Activated gamma-delta T cell treated with anti-CD3 and anti-CD28 coated beads, Interleukin-2, amount 50 U/mL, for 16 hours (primary cell): ENCODE results near the gene ZSWIM9.
"Not testable (repeated sequence)": the region's sequence is repeated elsewhere in the genome, so short reads cannot be mapped to it uniquely, and the experiment has no call there.

Source experiments
- DNase-seq: peaks from one replicate; pipeline ENCODE4 v3.0.0-alpha.2; 2020; ENCODE audit warnings: low read depth

ZSWIM9 gene

GRCh38 chr19:48218997-48219396 is 48.5 kb downstream of the ZSWIM9 start:
- no peak for DNase-seq

- DNase-seq: not testable (repeated sequence)
Observed at GRCh38 chr19:48220784-48221183, 50.3 kb downstream of the ZSWIM9 start.

GRCh38 chr19:48221628-48222027 is 51.1 kb downstream of the ZSWIM9 start:
- DNase-seq: no peak

- no peak for DNase-seq
Observed at GRCh38 chr19:48230555-48231129, 60.2 kb downstream of the ZSWIM9 start.

- no peak for DNase-seq
Observed at GRCh38 chr19:48237057-48237456, 66.6 kb downstream of the ZSWIM9 start.

GRCh38 chr19:48239120-48239519 is 68.6 kb downstream of the ZSWIM9 start:
- DNase-seq: no peak

- no peak for DNase-seq
Observed at GRCh38 chr19:48239582-48240141, 69.2 kb downstream of the ZSWIM9 start.

GRCh38 chr19:48241771-48242170 is 71.3 kb downstream of the ZSWIM9 start:
- DNase-seq: not testable (repeated sequence)

- DNase-seq: peak; percentile 35
Observed at GRCh38 chr19:48244281-48244680, 73.8 kb downstream of the ZSWIM9 start.

- DNase-seq: no peak
Observed at GRCh38 chr19:48246101-48246500, 75.6 kb downstream of the ZSWIM9 start.

GRCh38 chr19:48247212-48247611 is 76.7 kb downstream of the ZSWIM9 start:
- no peak for DNase-seq
